Embryonic facial prominence (tissue), 1 donor: ENCODE results near the gene KRT5.
"Not testable (repeated sequence)": the region's sequence is repeated elsewhere in the genome, so short reads cannot be mapped to it uniquely, and the experiment has no call there.

ENCODE experiments used
- DNase-seq: peaks from one replicate; pipeline ENCODE4 v3.0.0-alpha.2; 2016; ENCODE audit errors: extremely low spot score

Gene KRT5

GRCh38 chr12:52521175-52521567 lies 977 bp upstream of the KRT5 start:
- DNase-seq, result peak; percentile 27

GRCh38 chr12:52519387-52519703 lies 849 bp downstream of the KRT5 start:
- no peak for DNase-seq

- no peak for DNase-seq
These were observed 1.4 kb downstream of the KRT5 start for GRCh38 chr12:52518574-52519386.

GRCh38 chr12:52517888-52518287 lies 2.3 kb downstream of the KRT5 start:
- no peak for DNase-seq

DNA sequence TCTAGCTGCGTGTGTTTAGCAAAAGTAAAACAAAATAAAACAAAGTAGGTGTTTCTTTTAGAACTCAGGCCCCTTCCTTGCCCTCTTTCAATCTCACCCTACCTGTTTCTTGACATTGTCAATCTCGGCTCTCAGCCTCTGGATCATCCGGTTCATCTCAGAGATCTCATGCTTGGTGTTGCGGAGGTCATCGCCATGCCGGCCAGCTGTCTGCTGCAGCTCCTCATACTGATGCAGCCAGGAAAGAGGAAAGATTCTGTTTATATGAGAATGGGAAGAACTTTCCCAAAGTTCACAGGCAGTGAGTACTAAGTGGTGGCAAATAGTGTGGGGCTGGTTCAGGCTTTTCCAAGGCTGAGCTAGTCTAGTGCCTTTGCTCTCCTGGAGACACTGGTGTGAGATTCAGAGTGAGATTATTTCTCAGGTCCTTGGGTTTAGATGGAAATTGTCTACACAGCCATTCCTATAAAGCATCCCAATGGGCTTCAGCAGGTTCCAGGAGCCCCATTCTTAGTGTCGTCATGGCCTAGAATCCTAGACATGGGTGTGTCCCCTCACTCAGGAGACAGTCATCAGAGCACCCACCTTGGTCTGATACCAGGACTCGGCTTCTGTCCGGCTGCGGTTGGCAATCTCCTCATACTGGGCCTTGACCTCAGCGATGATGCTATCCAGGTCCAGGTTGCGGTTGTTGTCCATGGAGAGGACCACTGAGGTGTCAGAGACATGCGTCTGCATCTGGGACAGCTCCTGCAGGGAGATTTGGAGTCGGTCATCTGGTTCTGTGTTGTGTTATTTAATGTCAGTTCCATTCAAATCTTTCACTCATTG lies 3.0 kb downstream of the KRT5 start:
- no peak for DNase-seq

DNA sequence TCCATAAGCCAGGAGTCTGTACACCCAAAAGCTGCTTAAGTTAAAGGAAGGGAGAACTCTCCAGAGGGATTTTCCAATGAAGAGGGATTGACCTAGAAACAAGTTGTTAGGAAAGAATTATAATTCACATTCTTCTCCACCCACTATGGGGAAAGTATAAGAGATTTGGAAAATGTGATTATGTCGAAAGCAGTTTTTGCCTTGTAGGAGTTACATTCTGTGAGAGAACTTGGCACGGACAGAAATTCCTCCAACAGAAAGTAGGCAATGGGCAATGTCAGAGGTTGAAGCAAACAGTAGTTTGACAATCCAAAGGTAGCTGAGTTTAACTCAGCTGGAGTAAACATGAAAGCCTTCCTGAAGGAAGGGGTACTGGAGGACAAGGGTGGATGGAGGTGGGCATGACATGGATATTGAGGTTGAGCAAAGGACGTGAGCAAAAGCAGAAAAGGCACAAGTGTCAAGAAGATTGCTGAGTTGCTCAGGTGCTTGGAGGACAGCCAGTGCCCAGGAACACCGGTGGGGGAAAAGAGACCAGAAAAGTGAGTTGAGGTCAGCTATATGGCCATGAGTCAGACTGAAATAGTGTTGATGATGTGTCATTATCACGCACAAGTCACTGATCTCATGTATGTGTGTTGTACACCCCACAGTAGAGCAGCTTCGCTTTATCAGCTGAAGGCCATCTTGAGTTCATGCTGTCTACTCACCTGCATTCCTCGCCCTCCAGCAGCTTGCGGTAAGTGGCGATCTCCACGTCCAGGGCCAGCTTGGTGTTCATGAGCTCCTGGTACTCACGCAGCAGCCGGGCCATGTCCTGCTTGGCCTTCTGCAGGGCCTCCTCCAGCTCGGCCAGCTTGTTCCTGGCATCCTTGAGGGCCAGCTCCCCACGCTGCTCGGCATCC lies 4.0 kb downstream of the KRT5 start:
- DNase-seq, result no peak

DNA sequence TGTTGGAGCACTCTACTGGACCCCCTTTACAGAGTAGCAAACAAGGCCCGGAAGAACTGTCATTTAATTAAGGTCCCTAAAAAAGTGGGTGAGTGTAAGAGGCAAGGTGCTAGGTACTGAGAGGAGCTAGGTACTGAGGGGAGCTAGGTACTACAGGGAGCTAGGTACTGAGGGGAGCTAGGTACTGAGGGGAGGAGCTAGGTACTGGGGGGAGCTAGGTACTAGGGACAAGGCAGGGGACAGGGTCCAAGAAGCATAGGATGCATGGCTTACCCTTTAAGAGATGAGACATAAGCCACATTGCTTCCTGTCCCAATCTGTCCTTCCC lies 4.9 kb downstream of the KRT5 start:
- DNase-seq, result no peak

- no peak for DNase-seq
These were observed 5.5 kb downstream of the KRT5 start for GRCh38 chr12:52514471-52515318.

DNA sequence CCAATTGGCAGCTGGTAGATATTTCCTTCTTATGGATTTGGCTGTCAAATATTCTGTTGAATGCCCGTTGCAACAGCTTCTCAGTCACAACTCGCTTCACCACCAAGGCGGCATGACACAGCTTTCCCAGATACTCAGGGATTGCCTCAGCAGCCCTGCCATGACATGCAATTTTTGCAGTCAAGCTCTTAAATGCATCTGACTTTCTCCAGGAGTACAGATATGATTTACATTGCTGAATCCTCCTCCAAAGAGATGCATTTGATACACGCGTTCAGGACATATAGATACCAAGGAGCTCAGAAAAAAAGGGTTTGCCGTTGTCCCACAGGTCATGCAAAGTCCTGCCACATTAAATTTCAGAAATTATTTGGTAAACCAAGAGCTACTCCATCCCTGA lies 6.5 kb downstream of the KRT5 start:
- no peak for DNase-seq

DNA sequence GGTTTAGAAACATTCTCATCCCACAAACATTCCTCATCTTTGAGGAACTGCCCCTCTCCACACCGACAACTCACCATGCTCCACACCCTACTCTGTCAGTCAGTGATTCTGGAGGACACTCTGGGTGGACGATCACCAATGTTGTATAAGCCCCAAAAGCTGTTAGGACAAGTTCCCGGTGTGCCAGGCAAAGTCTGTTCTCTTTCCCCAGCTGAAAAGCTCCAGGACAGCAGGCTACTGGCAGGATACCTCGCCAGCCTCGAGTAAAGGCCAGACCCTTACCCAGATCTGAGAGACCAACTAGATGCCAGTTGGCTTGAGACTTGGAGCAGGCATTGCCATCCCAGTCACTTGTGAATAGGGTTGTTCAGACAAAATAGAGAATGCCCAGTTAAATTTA lies 12.0 kb downstream of the KRT5 start:
- no peak for DNase-seq

- DNase-seq, result no peak
These were observed 13.1 kb downstream of the KRT5 start for GRCh38 chr12:52506858-52507715.

DNA sequence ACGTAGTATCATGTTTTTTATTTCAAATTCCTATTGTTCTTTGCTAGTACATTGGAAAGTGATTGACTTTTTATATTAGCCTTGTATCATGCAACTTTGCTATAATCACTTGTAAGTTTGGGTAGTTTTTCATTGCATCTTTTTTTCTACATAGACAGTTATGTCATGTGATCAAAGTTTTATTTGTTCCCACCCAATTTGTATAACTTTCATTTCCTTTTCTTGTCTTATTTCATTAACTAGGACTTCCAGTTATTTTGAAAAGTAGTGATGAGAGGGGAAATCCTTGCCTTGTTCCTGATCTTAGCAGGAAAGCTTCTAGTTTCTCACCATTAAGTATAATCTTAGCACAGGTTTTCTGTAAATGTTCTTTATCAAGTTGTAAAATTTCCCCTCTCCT lies 17.3 kb downstream of the KRT5 start:
- no peak for DNase-seq

GRCh38 chr12:52501490-52501889 lies 18.7 kb downstream of the KRT5 start:
- DNase-seq, result no peak

- not testable (repeated sequence) for DNase-seq
These were observed 19.6 kb downstream of the KRT5 start for GRCh38 chr12:52500574-52500973.

DNA sequence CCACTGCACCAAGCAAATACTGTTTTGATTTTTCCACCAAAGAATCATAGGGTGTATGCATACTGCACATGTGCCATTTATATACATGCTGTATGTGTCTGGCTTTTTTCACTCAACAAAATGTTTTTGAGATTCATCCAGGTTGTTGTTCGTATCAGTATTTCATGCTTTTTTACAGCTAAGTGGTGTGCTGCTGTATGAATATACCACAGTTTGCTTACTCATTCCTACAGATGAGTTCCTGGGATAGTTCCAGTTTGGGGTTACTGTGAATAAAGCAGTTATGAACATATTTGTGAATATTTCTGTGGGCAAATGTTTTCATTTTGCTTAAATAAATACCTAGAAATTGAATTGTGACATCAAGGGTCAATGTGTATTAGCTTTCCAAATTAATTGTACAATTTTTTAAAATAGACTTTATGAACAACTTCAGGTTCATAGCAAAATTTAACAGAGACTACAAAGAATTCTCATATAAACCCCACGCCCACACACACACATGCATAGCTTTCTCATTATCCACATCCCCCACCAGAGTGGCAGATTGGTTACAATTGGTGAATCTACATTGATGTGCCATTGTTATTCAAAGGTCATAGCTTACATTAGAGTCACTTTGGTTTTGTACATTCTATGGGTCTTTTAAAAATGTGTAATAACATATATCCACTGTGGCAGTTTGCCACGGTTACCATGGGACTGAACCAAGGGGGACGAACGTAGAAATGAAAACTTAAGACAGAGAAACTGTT lies 20.2 kb downstream of the KRT5 start:
- DNase-seq, result no peak

- no peak for DNase-seq
These were observed 21.2 kb downstream of the KRT5 start for GRCh38 chr12:52498946-52499345.

DNA sequence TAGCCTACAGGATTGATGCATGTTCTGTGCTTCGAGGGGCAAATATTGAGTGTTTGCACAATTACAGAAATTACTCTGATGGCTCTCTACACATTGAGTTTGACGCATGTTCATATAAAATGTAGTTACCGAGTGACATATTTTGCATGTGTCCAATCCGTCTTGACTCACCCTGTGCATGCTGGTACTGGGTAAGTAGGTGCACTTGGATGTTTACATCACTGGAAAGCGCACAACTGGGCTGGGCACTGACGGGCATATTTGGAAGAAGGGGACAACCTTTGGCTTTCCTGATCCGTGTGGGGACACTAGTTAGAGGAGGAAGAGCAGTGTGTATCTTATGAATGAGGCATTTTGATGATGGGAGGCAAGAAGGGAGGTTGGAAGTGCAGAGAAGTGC lies 22.2 kb downstream of the KRT5 start:
- DNase-seq, result no peak

DNA sequence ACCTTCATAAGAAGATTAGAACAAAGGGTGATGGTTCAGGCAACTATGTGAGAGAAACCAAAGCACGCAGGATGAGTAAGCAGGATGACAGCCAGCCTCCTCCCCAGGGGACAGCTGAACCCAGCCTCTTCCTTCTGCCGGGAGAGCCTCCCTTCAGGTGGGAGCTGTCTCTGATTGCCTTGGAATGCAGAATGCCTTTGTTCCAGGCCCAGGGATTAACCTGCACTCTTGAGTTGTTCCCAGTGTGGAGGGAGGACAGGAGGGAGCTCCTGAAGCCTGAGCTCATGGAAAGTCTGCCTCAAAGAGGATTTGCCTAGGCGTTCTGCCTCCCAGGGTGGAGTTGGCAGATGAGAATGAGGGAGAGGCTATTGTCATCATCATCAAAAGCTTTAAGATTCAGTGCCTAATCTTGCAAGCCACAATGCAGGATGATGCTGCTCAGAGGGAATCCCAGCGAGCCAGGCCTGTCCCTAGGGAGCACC lies 23.6 kb downstream of the KRT5 start:
- no peak for DNase-seq

DNA sequence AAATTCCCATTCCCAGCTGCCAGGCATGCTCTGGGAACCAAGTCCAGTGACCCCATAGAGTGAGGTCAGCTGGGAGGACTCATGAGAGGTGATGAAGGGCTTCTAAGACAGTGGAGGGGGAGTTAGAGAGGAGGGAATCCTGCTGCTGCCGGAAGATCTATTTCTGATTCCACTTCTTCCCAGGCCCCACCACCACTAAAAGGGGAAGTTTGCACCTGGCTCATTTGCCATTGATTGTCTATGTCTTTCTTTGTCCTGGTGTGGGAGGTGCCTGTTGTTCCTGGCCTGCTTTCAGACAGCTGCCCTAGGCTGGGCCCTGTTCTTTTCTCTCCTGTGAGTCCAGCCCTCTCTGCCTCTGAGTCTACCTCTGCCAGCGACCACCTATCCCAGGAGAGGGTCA lies 24.1 kb downstream of the KRT5 start:
- no peak for DNase-seq

DNA sequence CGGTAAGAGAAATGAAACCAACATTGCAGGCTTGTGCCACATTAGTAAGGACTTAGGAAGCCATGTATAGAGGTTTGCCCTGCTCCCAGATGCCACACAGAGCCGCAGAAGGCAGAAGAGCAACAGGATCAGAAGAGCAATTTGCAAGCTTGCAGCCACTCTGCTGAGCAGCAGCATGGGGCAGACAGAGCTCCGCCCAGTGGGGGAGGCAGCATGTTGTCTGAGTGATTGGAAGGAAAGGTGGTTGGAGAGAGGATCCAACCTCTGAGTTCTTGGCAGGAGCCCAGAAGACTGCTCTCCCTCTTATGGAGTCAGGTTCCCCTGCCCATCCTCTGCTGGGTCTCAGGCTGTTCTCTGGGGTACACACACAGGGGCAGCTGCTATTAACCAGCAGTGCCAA lies 24.8 kb downstream of the KRT5 start:
- DNase-seq, result no peak
